HG03103 (cell line): ENCODE data around the gene MYO9A.
"Not testable (repeated sequence)": the region's sequence is repeated elsewhere in the genome, so short reads cannot be mapped to it uniquely, and the experiment has no call there.

Experiments used
- ATAC-seq: cut with Tn5 transposase; IDR thresholded peaks from one replicate; pipeline ENCODE4 v1.9.1; 2021; ENCODE audit warnings: low read depth; ENCODE audit not compliant: unreplicated experiment

Gene MYO9A

DNA sequence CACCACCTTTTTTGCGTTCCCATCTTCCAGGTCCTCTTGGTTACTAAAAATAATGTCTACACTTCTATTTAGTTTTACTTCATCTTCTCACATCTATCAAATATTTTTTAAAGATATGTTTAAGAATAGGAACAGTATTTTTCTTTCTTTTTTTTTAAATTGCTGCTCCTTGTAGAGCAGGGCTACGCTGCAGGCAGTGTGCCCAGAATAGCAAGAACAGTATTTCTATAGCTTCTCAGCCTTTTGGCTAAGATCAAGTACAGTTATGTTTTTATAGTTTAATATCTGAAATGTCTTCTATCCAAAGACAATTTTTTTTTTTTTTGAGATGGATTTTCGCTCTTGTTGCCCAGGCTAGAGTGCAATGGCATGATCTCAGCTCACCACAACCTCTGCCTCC is 73.0 kb downstream of the MYO9A start:
- ATAC-seq = no peak

DNA sequence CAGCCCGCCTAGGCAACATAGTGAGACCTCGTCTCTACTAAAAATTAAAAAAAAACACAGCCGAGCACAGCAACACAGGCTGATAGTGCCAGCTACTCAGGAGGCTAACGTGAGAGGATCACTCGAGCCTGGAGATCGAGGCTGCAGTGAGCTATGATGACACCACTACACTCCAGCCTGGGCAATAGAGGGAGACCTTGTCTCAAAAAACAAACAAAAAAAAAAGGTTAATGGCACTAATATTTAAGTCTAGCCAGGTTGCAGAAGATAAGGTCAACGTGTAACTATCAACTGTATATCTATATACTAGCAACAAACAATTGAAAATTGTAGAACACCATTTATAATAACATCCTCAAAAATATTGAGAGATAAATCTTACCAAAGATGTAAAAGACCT is 75.1 kb downstream of the MYO9A start:
- ATAC-seq = no peak

DNA sequence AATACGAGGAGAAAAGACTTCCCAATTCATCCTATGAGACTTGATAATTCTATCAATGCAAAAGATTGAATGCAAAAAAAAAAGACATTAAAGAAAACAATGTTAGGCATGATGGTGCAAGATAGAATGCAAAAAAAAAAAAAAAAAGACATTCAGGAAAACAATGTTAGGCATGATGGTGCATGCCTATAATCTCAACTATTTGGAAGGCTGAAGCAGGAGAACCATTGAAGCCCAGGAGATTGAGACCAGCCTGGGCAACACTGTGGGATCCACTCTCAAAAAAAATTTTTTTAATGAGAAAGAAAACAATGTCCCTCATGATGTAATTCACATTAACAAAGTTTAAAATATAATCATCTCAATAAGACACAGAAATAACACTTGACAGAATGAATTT is 75.9 kb downstream of the MYO9A start:
- ATAC-seq = no peak

DNA sequence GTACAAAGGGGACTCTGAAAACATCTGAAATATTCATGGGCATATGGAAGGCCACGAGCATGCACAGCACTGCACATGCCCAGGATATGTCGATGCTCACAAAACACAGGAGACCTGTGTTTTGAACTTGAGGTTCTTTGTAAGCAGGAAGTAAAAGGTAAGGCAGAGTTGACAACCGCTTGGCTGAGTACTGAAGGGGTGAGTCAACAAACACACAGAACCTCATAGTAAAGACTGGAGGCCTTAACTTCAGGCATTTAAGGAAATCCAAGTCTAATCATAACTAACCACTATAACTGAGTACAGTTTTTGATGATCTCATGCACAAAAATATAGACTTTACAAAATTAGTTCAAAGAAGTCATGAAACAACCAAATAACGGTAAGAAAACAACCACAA is 80.6 kb downstream of the MYO9A start:
- ATAC-seq = no peak

DNA sequence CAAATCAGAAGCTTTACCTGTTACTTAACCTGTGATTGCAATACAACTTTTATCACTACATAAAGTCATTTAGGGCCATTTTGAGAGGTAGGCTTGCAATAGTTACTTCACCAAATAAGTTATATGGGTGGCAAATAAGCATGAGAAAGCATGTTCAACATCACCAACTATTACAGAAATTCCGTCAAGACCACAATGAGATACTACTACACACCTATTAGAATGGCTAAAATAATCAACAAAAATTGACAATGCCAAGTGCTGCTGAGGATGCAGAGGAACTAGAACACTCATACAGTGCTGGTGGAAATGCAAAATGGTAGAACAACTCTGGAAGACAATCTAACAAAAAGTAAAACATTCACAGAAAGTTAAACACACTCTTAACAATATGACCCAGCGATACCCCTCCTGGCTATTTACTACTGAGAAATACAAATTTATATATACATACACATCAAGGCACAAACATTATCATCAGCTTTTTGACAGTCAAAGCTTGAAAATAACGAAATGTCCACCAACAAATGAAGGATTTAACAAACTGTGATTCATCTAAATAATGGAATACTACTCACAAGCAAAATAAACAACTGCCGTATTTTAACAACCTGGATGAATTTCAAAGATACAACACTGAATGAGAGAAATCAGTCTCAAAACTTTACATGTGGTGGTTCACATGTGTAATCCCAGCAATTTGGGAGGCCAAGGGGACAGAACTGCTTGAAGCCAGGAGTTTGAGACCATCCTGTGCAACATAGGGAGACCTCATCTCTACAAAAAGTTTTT is 82.9 kb downstream of the MYO9A start:
- ATAC-seq = no peak

DNA sequence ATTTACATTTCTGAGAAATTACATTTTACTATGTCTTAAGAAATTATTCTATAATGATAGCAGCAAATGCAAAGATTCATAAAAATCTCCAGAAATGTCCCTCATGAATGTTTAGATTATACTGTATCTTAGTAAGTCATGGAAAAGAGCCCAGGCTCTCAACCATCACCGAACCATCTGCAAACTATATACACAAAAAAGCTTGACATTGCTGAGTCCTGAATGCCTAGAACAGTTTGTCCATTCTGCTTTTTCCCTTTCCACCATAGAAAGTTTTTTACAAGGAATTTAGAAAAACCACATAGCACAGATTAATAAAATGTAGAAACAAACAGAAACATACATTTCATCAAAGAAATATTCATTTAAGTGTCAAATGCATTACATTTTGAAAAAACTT is 83.6 kb downstream of the MYO9A start:
- no peak for ATAC-seq

DNA sequence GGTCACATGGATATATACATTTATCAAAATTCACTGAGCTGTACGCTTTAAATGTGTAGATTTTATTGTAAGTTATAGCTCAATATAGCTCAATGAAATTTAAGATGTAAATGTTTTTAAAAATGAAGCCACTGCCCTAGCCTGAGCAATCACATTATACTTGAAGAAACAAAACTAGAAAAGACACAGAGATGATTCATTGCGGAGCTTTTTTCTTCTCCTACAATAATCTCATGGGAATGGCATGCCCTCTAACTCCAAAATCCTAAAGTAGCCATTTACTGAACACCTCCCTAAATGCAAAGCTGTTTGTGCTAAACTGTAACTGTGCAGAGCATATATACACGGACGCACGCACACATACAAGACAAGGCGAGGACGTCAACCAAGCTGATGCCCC is 84.2 kb downstream of the MYO9A start:
- ATAC-seq = no peak

DNA sequence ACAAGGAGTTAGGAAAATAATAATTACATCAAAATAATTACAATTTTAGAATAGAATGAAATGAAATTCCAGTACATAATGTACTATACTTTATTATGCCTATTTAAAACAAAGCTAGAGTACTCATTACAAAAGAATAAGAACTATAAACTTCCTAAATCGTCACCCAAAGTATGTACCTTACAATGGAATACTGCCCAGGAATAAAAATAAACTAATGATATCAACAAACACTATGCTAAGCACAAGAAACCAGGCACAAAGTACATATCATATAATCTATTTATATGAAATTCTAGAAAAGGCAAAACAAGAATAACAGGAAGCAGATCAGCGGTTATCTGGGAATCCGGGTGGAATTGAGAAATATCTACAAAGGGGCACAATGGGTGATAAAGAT is 84.7 kb downstream of the MYO9A start:
- no peak for ATAC-seq

DNA sequence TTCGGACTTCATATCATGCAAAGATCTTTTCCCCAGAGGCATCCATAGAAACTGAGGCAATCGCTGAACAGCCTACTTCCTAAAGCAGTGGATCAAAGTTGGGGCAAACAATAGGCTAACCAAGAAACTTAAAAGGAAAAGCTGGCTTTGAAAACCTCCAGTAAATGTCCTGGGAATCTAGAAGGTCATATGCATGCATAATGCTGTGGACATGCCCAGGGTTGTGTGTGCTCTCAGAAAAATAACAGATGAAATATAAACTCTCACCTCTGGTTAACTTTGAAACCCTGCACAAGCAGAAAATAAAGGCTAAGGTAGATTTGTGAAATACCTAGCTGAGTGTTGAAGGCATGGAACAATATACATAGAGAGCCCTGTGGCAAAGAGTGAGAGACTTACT is 96.3 kb downstream of the MYO9A start:
- ATAC-seq = no peak

DNA sequence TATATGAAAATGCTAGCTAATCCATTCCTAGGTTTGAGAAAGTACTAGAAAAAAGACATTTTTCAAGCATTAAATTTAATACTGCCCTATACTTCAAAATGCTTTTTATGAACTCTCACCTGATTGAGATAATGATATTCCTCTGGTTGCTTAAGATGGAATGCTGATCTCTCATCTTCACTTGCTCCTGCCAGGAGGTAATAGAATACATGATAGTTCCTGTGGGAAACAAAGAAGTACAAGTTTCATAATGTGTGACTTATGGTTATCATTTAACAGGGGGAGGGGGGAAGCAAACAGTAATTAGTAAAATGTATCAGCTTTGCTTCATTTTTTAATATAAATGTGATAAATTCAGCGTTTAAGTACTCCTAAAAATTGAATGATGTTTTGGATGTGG is 97.2 kb downstream of the MYO9A start:
- ATAC-seq = no peak

DNA sequence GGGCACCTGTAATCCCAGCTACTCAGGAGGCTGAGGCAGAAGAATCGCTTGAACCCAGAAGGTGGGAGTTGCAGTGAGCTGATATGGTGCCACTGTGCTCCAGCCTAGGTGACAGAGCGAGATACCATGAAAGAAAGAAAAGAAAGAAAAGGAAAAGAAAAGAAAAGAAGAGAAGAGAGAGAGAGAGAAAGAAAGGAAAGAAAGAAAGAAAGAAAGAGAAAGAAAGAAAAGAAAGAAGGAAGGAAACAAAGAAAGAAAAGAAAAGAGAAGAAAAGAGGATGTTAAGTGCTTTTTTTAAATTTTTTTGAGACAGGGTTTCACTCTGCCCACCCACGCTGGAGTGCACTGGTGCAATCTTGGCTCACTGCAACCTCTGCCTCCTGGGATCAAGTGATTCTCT is 103.4 kb downstream of the MYO9A start:
- ATAC-seq = not testable (repeated sequence)

DNA sequence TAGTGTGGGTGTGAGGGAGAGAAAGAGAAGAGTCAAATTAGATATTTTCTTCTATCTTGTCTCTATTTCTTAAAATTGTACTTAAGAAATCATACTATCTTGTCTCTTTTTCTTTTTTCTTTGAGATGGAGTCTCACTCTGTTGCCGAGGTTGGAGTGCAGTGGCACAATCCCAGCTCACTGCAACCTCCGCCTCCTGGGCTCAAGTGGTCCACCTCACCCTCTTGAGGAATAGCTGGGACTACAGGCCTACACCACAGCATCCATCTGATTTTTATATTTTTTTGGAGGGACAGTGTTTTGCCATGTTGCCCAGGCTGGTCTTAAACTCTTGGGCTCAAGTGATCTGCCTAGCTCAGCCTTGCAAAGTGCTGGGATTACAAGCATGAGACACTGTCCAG is 104.2 kb downstream of the MYO9A start:
- no peak for ATAC-seq

DNA sequence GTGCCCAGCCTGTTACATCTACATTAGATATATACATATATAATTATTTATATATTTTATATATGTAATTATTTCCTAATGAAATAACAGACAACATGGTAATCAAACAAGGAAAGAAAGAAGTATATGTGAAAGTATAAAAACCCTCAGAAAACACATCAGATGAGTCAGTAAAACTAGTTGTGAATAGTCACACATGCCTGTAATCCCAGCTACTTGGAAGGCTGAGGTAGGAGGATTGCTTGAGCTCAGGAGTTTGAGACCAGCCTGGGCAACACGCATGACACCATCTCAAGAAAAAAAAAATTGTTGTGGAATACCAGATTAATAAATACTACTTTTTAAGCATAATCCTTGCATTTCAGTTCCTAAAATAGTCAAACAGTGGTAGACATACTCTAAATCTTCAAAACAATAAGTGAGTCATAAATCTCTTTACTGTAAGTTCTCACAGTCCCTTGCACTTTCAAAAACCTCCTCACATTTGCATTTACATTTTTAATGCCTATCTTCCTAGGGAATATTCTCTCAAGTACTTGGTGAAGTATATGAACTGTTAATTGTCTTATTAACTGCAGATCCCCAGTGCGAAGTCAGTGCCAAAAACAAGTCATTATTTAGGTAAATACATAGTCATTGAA is 106.5 kb downstream of the MYO9A start:
- ATAC-seq = no peak

DNA sequence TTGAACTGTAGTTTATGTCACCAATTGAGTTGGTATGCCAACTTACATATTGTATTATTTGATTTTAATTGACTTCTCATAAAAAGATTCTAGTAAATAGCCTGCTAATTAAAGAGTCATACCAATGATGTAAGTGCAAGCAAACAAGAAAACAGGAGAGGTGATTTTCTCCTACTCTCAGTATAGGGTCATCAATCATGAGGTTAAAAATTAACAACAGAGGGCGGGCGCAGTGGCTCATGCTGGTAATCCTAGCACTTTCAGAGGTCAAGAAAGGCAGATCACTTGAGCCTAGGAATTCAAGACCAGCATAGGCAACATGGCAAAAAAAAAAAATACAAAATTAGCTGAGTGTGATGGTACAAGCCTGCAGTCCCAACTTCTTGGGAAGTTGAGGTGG is 108.7 kb downstream of the MYO9A start:
- ATAC-seq = no peak

DNA sequence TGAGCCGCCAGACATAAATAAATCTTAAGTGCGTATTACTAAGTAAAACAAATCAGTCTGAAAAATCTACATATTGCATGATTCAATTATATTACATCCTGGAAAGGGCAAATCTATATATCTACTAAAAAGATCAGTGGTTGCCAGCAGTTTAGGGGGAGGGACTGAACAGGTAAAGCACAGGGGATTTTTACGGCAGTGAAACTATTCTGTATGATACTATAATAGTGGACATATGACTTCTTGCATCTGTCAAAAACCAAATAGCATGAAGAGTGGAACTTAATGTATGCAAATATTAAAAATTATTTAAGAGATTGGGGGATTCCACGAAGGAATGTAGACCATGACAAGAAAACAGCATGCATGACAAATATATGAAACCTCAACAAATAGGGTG is 111.6 kb downstream of the MYO9A start:
- ATAC-seq = no peak

DNA sequence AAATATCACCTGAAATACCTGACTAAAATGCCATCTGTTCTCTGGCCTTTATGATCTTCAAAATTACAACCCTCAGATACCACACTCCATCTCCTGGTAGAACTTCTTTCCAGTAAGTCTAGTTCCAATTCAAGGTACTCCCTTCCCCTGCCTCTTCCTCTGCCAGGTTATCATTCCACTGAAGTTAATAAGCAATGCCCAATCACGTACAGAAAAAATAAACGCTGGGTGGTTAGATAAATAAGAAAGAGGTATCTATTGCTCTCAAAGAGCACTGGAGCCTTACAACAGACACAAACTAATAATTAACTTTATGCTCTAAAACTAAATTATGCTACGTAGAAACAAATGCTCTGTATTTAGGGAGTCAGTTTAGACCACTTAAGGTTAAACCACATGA is 112.5 kb downstream of the MYO9A start:
- ATAC-seq = no peak

DNA sequence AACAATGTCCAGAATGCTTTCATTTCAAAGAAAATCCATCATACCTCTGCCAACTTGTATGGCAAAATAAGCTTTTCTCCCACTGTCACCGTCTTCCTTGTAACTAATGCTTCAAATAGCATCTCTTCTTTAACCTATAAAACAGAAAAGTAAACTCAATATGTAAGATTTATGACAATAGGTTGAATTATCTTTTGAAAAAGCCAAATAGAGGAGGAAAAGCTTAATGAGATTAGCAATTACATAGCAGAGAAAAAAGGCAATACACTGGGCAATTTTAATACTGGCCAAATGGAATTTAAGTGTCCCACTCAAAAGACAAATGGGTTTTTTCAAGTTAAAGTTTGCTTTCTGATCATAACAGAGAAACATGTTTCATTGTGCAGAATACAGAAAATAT is 118.1 kb downstream of the MYO9A start:
- no peak for ATAC-seq

DNA sequence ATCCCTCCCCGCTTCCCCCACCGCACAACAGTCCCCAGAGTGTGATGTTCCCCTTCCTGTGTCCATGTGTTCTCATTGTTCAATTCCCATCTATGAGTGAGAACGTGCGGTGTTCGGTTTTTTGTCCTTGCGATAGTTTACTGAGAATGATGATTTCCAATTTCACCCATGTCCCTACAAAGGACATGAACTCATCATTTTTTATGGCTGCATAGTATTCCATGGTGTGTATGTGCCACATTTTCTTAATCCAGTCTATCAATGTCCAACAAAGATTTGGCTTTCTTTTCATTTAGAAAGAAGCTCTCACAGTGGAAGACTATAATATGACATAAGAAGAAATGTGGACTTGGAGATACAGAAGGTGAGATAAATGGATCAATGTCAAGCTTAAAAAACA is 119.2 kb downstream of the MYO9A start:
- ATAC-seq = not testable (repeated sequence)

DNA sequence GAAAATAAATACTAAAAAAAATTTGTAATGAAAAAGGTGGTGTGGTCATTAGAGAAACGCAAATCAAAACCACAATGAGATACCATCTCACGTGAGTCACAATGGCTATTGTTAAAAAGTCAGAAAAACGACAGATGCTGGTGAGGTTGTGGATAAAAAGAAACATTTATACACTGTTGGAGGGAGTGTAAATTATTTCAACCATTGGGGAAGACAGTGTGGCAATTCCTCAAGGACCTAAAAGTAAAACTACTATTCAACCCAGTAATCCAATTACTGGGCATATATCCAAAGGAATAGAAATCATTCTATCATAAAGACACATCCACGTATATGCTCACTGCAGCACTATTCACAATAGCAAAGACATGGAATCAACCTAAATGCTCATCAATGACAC is 120.3 kb downstream of the MYO9A start:
- no peak for ATAC-seq

DNA sequence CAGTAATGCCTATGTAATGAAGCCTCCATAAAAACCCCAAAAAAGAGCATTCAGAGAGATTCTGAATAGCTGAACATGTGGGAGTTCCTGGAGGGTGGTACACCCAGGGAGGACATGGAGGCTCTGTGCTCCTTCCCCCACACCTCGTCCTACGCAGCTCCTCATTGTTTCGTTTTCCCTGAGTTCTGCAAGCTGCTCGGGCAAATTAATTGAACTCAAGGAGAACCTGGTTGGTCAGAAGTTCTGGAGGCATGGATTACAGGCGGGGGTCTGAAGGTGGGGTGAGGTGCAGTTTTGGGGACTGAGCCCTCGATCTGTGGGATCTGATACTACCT is 142.2 kb downstream of the MYO9A start:
- ATAC-seq = no peak

DNA sequence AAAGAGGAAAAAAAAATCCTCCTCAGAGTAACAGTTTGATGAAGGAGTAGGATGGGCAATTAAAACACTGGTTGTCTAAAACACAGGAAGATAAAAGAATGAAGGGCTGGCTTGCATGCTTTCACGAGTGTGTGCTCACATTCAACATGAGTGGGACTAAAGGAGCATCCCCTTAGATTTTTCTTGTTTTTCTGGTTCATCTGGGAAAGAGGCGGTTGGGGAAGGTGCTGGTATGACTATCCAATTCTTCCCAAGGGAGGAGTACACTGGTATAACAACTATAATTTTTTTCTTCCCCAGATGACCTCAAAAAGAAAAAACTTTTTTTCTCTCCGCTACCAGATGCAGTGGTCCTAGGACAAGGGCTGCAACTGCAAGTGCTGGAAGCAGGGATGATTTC is 143.7 kb downstream of the MYO9A start:
- ATAC-seq = no peak

DNA sequence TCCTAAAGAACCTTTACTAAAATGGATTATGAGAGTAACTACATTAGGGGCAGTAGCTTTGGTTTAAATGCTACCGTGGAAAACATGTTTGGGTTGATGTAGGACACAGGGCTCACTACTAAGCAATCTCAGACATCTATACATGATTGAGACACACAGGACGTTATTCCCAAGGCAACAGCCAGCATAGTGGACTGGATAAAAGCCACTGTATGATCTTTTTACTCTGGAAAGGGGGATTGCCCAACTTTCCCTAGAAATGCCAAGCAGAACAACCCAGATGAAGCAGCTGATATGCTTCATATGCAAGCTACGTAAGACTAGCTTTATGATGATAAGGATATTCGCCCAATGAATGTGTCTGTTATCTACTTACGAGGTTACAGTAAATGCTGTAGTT is 144.6 kb downstream of the MYO9A start:
- no peak for ATAC-seq

DNA sequence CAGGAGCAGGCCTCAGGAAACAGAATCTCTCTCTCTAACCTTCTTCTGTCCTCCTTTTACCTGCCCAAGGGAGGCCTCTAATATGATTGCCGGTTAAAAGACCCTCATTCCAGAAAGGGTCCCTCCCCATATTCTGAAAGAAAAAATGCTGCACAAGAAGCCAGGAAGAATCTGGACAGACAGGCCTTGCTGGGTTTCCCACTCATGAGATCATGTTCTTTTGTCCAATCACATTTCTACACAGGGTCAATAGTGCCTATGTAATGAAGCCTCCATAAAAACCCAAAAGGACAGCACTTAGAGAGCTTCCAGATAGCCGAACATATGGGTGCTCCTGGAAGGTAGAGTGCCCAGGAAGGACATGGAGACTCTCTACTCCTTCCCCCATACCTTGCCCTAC is 146.0 kb downstream of the MYO9A start:
- no peak for ATAC-seq
